Colonic mucosa (tissue), 4 donors: Measurements from ENCODE around the gene LAIR2. TPM values are rescaled to one million over a fixed set of nuclear protein-coding genes. Genes with fewer than 3 reads are reported as not detected.
"Not testable (repeated sequence)": the region's sequence is repeated elsewhere in the genome, so short reads cannot be mapped to it uniquely, and the experiment has no call there.

Experiments
- DNase-seq: peaks from one replicate; pipeline ENCODE4 v3.0.0-alpha.2; 2020
- H3K27ac ChIP-seq: fragments of 200-600 bp; one replicate; pipeline ENCODE4 v1.8.0; 2021
- H3K27me3 ChIP-seq: fragments of 200-600 bp; one replicate; pipeline ENCODE4 v1.8.0; 2021
- H3K36me3 ChIP-seq: fragments of 200-600 bp; one replicate; pipeline ENCODE4 v1.8.0; 2021
- H3K4me1 ChIP-seq: fragments of 200-600 bp; one replicate; pipeline ENCODE4 v1.8.0; 2021; ENCODE audit warnings: mild to moderate bottlenecking
- H3K4me3 ChIP-seq: fragments of 200-600 bp; one replicate; pipeline ENCODE4 v1.8.0; 2021
- H3K9ac ChIP-seq, 2 donors: one replicate each; pipeline ENCODE4 v1.7.0; 2013; ENCODE audit warnings: control low read depth in 2 of 2, low read depth in 2 of 2, low read length in 2 of 2
- H3K9me3 ChIP-seq: fragments of 200-600 bp; one replicate; pipeline ENCODE4 v1.8.0; 2021
- intact Hi-C: fragments of 100-400 bp; cut with DNase I; formaldehyde crosslinking; loops from one replicate; pipeline ENCODE4 v1.14.1; 2022
- total RNA-seq, 2 donors: library from RNA; stranded (reverse); fragmentation: NEBNext Ultra II Directional in 1 of 2; extraction: Animal tissue kit (Norgen Biotek cat#: 25700) in 1 of 2; gene quantifications; one replicate each; pipeline ENCODE4 v1.2.1, GENCODE V29; 2021
- TF ChIP-seq, protein P1 (sequence below): fragments of 200-600 bp; IDR thresholded peaks from one replicate; pipeline ENCODE4 v1.8.0; 2022; ENCODE audit warnings: antibody characterized with exemption, mild to moderate bottlenecking
- donor health status: healthy.
- donor health status: DM: no; HTN: no; CAD: no.
- donor health status: DM: no; HTN: no; CAD: no.

The LAIR2 gene
- total RNA-seq, 2 donors from 2014 or later = 0.37 TPM; not detected in 1

DNA sequence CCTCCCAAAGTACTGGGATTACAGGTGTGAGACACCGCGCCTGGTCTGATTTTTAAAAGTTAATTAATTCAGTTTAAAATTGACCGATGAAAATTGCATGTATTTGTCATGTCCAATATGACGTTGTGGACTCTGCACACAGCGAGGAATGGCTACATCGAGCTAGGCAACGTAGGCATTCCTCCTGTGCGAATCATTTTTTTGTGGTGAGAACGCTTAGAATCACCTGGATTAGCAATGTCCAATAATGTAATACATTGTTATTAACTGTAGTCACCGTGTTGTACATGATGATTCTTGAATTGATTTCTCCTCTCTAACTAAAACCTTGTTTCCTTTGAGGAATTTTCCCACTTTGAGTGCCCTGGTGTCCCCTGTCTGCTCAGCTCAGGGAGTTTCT is 3.4 kb downstream of the LAIR2 start:
- H3K9me3 ChIP-seq = no peaks in the 10 kb centered on the region
- no peak overlapping the region for H3K9ac ChIP-seq
- H3K36me3 ChIP-seq = no peaks in the 10 kb centered on the region
- no peak overlapping the region for H3K4me3 ChIP-seq
- no peaks in the 10 kb centered on the region for H3K4me1 ChIP-seq
- intact Hi-C loops = no loop called here
- H3K27me3 ChIP-seq = no peaks in the 10 kb centered on the region
- DNase-seq = no peak
- no peak overlapping the region for H3K27ac ChIP-seq
- TF ChIP-seq, protein P1, sequence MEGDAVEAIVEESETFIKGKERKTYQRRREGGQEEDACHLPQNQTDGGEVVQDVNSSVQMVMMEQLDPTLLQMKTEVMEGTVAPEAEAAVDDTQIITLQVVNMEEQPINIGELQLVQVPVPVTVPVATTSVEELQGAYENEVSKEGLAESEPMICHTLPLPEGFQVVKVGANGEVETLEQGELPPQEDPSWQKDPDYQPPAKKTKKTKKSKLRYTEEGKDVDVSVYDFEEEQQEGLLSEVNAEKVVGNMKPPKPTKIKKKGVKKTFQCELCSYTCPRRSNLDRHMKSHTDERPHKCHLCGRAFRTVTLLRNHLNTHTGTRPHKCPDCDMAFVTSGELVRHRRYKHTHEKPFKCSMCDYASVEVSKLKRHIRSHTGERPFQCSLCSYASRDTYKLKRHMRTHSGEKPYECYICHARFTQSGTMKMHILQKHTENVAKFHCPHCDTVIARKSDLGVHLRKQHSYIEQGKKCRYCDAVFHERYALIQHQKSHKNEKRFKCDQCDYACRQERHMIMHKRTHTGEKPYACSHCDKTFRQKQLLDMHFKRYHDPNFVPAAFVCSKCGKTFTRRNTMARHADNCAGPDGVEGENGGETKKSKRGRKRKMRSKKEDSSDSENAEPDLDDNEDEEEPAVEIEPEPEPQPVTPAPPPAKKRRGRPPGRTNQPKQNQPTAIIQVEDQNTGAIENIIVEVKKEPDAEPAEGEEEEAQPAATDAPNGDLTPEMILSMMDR = no peak

GRCh38 chr19:54507038-54507717 is 4.5 kb downstream of the LAIR2 start:
- H3K27me3 ChIP-seq, H3K9ac ChIP-seq, H3K9me3 ChIP-seq, H3K36me3 ChIP-seq, H3K27ac ChIP-seq, DNase-seq, H3K4me3 ChIP-seq, H3K4me1 ChIP-seq, intact Hi-C loops: not testable (repeated sequence)

- DNase-seq = no peak
- no peak overlapping the region for H3K4me3 ChIP-seq
- H3K9me3 ChIP-seq = no peaks in the 10 kb centered on the region
- H3K27ac ChIP-seq = no peak overlapping the region
- intact Hi-C loops = no loop called here
- H3K4me1 ChIP-seq = no peaks in the 10 kb centered on the region
- no peaks in the 10 kb centered on the region for H3K27me3 ChIP-seq
- no peak overlapping the region for H3K9ac ChIP-seq
- TF ChIP-seq, protein P1 = no peak
- no peaks in the 10 kb centered on the region for H3K36me3 ChIP-seq
Measured at GRCh38 chr19:54507824-54508223, 5.2 kb downstream of the LAIR2 start.

GRCh38 chr19:54508487-54508886 is 5.9 kb downstream of the LAIR2 start:
- intact Hi-C loops, H3K4me3 ChIP-seq, H3K27ac ChIP-seq, H3K9ac ChIP-seq, H3K9me3 ChIP-seq, DNase-seq, H3K36me3 ChIP-seq, H3K27me3 ChIP-seq, H3K4me1 ChIP-seq: not testable (repeated sequence)

- H3K27me3 ChIP-seq, H3K4me1 ChIP-seq, H3K9ac ChIP-seq, H3K27ac ChIP-seq, H3K4me3 ChIP-seq, DNase-seq, H3K36me3 ChIP-seq, intact Hi-C loops, H3K9me3 ChIP-seq: not testable (repeated sequence)
Measured at GRCh38 chr19:54509200-54509940, 6.7 kb downstream of the LAIR2 start.

DNA sequence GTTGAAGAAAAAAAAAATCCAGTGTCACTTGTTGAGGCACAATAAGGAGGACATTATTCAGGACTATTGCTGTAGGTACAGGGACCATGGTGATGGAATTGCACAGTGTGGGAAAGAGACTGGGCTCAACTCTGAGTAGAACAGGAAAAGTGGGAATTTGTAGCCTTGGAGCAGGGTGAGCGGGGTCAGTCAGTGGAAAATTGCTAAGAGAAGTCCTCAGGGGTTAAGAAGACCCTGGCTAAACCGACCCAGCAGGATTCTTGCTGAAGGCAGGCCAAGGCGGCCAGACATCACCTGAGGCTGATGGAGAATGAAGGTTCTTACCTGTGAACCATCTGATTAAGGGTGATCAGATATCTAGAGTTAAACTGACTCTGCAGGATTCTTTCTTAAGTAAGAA is 12.5 kb downstream of the LAIR2 start:
- no peaks in the 10 kb centered on the region for H3K27me3 ChIP-seq

More for the DNA sequence above, 12.5 kb downstream of the LAIR2 start:
- Histone ChIP-seq H3K9ac (no peak overlapping the region), H3K27ac (no peak overlapping the region), H3K4me1 (no peaks in the 10 kb centered on the region), H3K9me3 (no peaks in the 10 kb centered on the region), H3K36me3 (no peaks in the 10 kb centered on the region), H3K4me3 (no peak overlapping the region)
- DNase-seq = no peak
- TF ChIP-seq, protein P1 = no peak
- intact Hi-C loops = no loop called here
